CD4-positive, CD25-positive, alpha-beta regulatory T cell (primary cell): Measurements from ENCODE around the gene KCNMA1. TPM values are rescaled to one million over a fixed set of nuclear protein-coding genes. Genes with fewer than 3 reads are reported as not detected.

Experiments used
- ATAC-seq, 2 donors: fragments of 150-1000 bp; cut with Tn5 transposase; one replicate each; pipeline ENCODE4 v1.10.0; 2021; ENCODE audit warnings: low read depth in 2 of 2, moderate number of reproducible peaks in 2 of 2, moderate library complexity in 1 of 2
- DNase-seq, 3 donors: peaks; one replicate each; pipeline versions ENCODE4 v3.0.0 to v3.0.0-alpha.2; 2012 to 2022; ENCODE audit warnings: mixed read lengths in 1 of 3
- H3K27ac ChIP-seq: one replicate; pipeline ENCODE4 v1.7.0; 2013; ENCODE audit warnings: mild to moderate bottlenecking, low read length; ENCODE audit not compliant: insufficient read depth, poor library complexity, severe bottlenecking
- H3K27me3 ChIP-seq: one replicate; pipeline ENCODE4 v1.7.0; 2013; ENCODE audit warnings: low read length; ENCODE audit not compliant: control insufficient read depth, insufficient read depth
- H3K36me3 ChIP-seq: one replicate; pipeline ENCODE4 v1.7.0; 2013; ENCODE audit warnings: mild to moderate bottlenecking, low read length, moderate library complexity; ENCODE audit not compliant: control insufficient read depth, insufficient read depth
- H3K4me1 ChIP-seq: 2 replicates; pipeline ENCODE4 v1.7.0; 2013; ENCODE audit warnings: mild to moderate bottlenecking, low read length; ENCODE audit not compliant: insufficient read depth, control insufficient read depth, poor library complexity, severe bottlenecking
- H3K4me3 ChIP-seq: one replicate; pipeline ENCODE4 v1.7.0; 2013; ENCODE audit warnings: low read depth, mild to moderate bottlenecking, low read length, moderate library complexity
- H3K9me3 ChIP-seq, 2 experiments: 1 replicate in 1 of 2; 2 replicates in 1 of 2; pipeline ENCODE4 v1.7.0; 2013; ENCODE audit warnings: low read length in 2 of 2, mild to moderate bottlenecking in 1 of 2, moderate library complexity in 1 of 2; ENCODE audit not compliant: control insufficient read depth in 2 of 2
- H3K27ac Mint-ChIP-seq, 3 donors: one replicate each; pipeline ENCODE4 v1.8.0; 2020 to 2022; ENCODE audit warnings: mild to moderate bottlenecking in 3 of 3, mixed read lengths in 3 of 3, moderate library complexity in 2 of 3
- H3K27me3 Mint-ChIP-seq: one replicate; pipeline ENCODE4 v1.8.0; 2022; ENCODE audit warnings: mild to moderate bottlenecking, mixed read lengths
- H3K36me3 Mint-ChIP-seq: one replicate; pipeline ENCODE4 v1.8.0; 2020; ENCODE audit warnings: mixed read lengths
- H3K4me1 Mint-ChIP-seq, 4 donors: one replicate each; pipeline ENCODE4 v1.8.0; 2020 to 2022; ENCODE audit warnings: mixed read lengths in 4 of 4, mild to moderate bottlenecking in 1 of 4
- H3K4me3 Mint-ChIP-seq, 4 donors: one replicate each; pipeline ENCODE4 v1.8.0; 2020 to 2022; ENCODE audit warnings: mild to moderate bottlenecking in 4 of 4, mixed read lengths in 4 of 4, moderate library complexity in 3 of 4
- H3K9me3 Mint-ChIP-seq, 7 donors: one replicate each; pipeline ENCODE4 v1.8.0; 2020 to 2022; ENCODE audit warnings: mixed read lengths in 7 of 7, mild to moderate bottlenecking in 3 of 7, moderate library complexity in 2 of 7
- polyA plus RNA-seq, 4 donors: library from polyadenylated mRNA; unstranded; fragments of 300-500 nt; fragmentation: Illumina TruSeq; gene quantifications; one replicate each; pipeline ENCODE4 v1.2.3, GENCODE V29; 2021
- total RNA-seq: library from RNA; stranded (reverse); gene quantifications from one replicate; pipeline ENCODE4 v1.2.3, GENCODE V29; 2022

Gene KCNMA1
- total and polyA plus RNA-seq, 5 donors from 2014 or later: not detected

GRCh38 chr10:77670817-77671443 lies 33.3 kb upstream of the KCNMA1 start:
- Mint-ChIP-seq H3K27ac (peak overlapping the region in 1 of 3 donors; percentile 39), H3K9me3 (peaks cover 0 to 3% (median 0%) of the 10 kb centered on the region in 7 donors), H3K27me3 (peaks cover 11% of the 10 kb centered on the region), H3K4me1 (no peaks in the 10 kb centered on the region), H3K4me3 (no peak overlapping the region), H3K36me3 (no peaks in the 10 kb centered on the region)
- Histone ChIP-seq H3K27me3 (peaks cover 3% of the 10 kb centered on the region), H3K4me3 (no peak overlapping the region), H3K9me3 (no peaks in the 10 kb centered on the region), H3K36me3 (no peaks in the 10 kb centered on the region), H3K27ac (no peak overlapping the region), H3K4me1 (no peaks in the 10 kb centered on the region)
- ATAC-seq (no peak), DNase-seq (no peak)

- H3K9me3 ChIP-seq: no peaks in the 10 kb centered on the region
- H3K9me3 Mint-ChIP-seq: peaks cover 0 to 3% (median 0%) of the 10 kb centered on the region in 7 donors
- no peaks in the 10 kb centered on the region for H3K4me1 ChIP-seq
Observed at GRCh38 chr10:77669892-77670291, 32.3 kb upstream of the KCNMA1 start.

GRCh38 chr10:77667426-77668324 lies 30.1 kb upstream of the KCNMA1 start:
- Mint-ChIP-seq H3K27me3 (peaks cover 11% of the 10 kb centered on the region), H3K4me3 (no peak overlapping the region), H3K36me3 (no peaks in the 10 kb centered on the region), H3K9me3 (peaks cover 0 to 3% (median 0%) of the 10 kb centered on the region in 7 donors), H3K27ac (no peak overlapping the region), H3K4me1 (no peaks in the 10 kb centered on the region)
- Histone ChIP-seq H3K27me3 (no peaks in the 10 kb centered on the region), H3K4me1 (no peaks in the 10 kb centered on the region), H3K4me3 (no peak overlapping the region), H3K36me3 (no peaks in the 10 kb centered on the region), H3K9me3 (no peaks in the 10 kb centered on the region), H3K27ac (no peak overlapping the region)
- DNase-seq (no peak), ATAC-seq (no peak)

More at GRCh38 chr10:77669892-77670291, 32.3 kb upstream of the KCNMA1 start:
- H3K4me3 Mint-ChIP-seq: no peak overlapping the region
- H3K27ac ChIP-seq: no peak overlapping the region
- no peaks in the 10 kb centered on the region for H3K36me3 ChIP-seq
- H3K27me3 ChIP-seq: no peaks in the 10 kb centered on the region
- H3K27me3 Mint-ChIP-seq: peaks cover 11% of the 10 kb centered on the region
- no peak for ATAC-seq
- H3K27ac Mint-ChIP-seq: no peak overlapping the region
- DNase-seq: no peak
- H3K4me3 ChIP-seq: no peak overlapping the region
- no peaks in the 10 kb centered on the region for H3K36me3 Mint-ChIP-seq
- no peaks in the 10 kb centered on the region for H3K4me1 Mint-ChIP-seq

- DNase-seq (no peak), ATAC-seq (no peak)
- Histone ChIP-seq H3K27me3 (no peaks in the 10 kb centered on the region), H3K9me3 (no peaks in the 10 kb centered on the region), H3K27ac (no peak overlapping the region), H3K36me3 (no peaks in the 10 kb centered on the region), H3K4me3 (no peak overlapping the region), H3K4me1 (no peaks in the 10 kb centered on the region)
- Mint-ChIP-seq H3K27ac (no peak overlapping the region), H3K9me3 (peaks cover 0 to 3% (median 0%) of the 10 kb centered on the region in 7 donors), H3K27me3 (peaks cover 7% of the 10 kb centered on the region), H3K36me3 (no peaks in the 10 kb centered on the region), H3K4me1 (no peaks in the 10 kb centered on the region), H3K4me3 (no peak overlapping the region)
Observed at GRCh38 chr10:77666821-77667220, 29.2 kb upstream of the KCNMA1 start.

- peaks cover 7% of the 10 kb centered on the region for H3K27me3 Mint-ChIP-seq
- no peak overlapping the region for H3K27ac Mint-ChIP-seq
- Histone ChIP-seq H3K27ac (no peak overlapping the region), H3K9me3 (no peaks in the 10 kb centered on the region), H3K4me1 (no peaks in the 10 kb centered on the region), H3K27me3 (no peaks in the 10 kb centered on the region), H3K4me3 (no peak overlapping the region), H3K36me3 (no peaks in the 10 kb centered on the region)
- H3K4me1 Mint-ChIP-seq: no peaks in the 10 kb centered on the region
- no peak overlapping the region for H3K4me3 Mint-ChIP-seq
- DNase-seq: no peak
- no peak for ATAC-seq
- H3K36me3 Mint-ChIP-seq: no peaks in the 10 kb centered on the region
- peaks cover 0 to 2% (median 0%) of the 10 kb centered on the region in 7 donors for H3K9me3 Mint-ChIP-seq
Observed at GRCh38 chr10:77664696-77665095, 27.1 kb upstream of the KCNMA1 start.

- H3K27me3 Mint-ChIP-seq: peaks cover 7% of the 10 kb centered on the region
- ATAC-seq (no peak), DNase-seq (no peak)
- H3K9me3 ChIP-seq: no peaks in the 10 kb centered on the region
- H3K4me3 ChIP-seq: no peak overlapping the region
- H3K36me3 Mint-ChIP-seq: no peaks in the 10 kb centered on the region
- H3K4me1 ChIP-seq: no peaks in the 10 kb centered on the region
- H3K9me3 Mint-ChIP-seq: peaks cover 0 to 4% (median 2%) of the 10 kb centered on the region in 7 donors
- H3K27me3 ChIP-seq: no peaks in the 10 kb centered on the region
- no peak overlapping the region for H3K4me3 Mint-ChIP-seq
- H3K4me1 Mint-ChIP-seq: no peaks in the 10 kb centered on the region
- H3K27ac ChIP-seq: no peak overlapping the region
- no peaks in the 10 kb centered on the region for H3K36me3 ChIP-seq
- H3K27ac Mint-ChIP-seq: no peak overlapping the region
Observed at GRCh38 chr10:77664008-77664407, 26.4 kb upstream of the KCNMA1 start.

- no peak overlapping the region for H3K4me3 ChIP-seq
- no peak for ATAC-seq
- H3K27me3 ChIP-seq: no peaks in the 10 kb centered on the region
- H3K9me3 ChIP-seq: no peaks in the 10 kb centered on the region
- Mint-ChIP-seq H3K36me3 (no peaks in the 10 kb centered on the region), H3K4me1 (no peaks in the 10 kb centered on the region), H3K9me3 (peaks cover 0 to 10% (median 2%) of the 10 kb centered on the region in 7 donors), H3K27ac (no peak overlapping the region), H3K27me3 (peaks cover 5% of the 10 kb centered on the region), H3K4me3 (no peak overlapping the region)
- no peaks in the 10 kb centered on the region for H3K4me1 ChIP-seq
- no peak overlapping the region for H3K27ac ChIP-seq
- no peaks in the 10 kb centered on the region for H3K36me3 ChIP-seq
- DNase-seq: no peak
Observed at GRCh38 chr10:77661674-77662073, 24.1 kb upstream of the KCNMA1 start.
